HTR-8/SVneo (cell line): Measurements from ENCODE around the gene DLG1.
A peak's percentile ranks its signal among the peaks of the same experiment; 100 is the strongest.

Source experiments
- DNase-seq: peaks from one replicate; pipeline ENCODE4 v3.0.0; 2011; ENCODE audit warnings: low spot score, mixed read lengths; ENCODE audit not compliant: insufficient read length
- FAIRE-seq: peaks from 2 replicates; lab custom pipeline; 2011; peaks lifted over from hg19 to GRCh38; lab: Jason Lieb, UNC

Gene DLG1

DNA sequence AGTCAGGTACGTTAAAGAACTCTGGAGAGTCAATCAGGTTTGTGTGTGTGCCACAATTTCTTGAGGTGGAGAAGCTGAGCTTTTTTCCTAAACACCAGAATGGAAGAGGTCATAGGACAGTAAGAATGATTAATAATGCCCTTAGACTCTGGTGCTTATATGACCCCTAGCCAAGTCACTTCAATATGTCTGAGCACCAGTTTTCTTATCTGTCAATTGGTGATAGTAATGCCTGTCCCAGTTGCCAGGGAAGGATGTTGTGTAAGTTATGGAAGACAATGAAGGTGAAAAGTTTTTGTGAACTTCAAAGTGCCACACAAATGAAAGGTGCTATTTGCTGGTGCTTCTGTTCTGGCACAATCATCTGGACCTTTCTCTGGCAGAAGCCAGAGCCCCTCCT, 22.2 kb upstream of the DLG1 start:
- no peak for FAIRE-seq
- no peak for DNase-seq

DNA sequence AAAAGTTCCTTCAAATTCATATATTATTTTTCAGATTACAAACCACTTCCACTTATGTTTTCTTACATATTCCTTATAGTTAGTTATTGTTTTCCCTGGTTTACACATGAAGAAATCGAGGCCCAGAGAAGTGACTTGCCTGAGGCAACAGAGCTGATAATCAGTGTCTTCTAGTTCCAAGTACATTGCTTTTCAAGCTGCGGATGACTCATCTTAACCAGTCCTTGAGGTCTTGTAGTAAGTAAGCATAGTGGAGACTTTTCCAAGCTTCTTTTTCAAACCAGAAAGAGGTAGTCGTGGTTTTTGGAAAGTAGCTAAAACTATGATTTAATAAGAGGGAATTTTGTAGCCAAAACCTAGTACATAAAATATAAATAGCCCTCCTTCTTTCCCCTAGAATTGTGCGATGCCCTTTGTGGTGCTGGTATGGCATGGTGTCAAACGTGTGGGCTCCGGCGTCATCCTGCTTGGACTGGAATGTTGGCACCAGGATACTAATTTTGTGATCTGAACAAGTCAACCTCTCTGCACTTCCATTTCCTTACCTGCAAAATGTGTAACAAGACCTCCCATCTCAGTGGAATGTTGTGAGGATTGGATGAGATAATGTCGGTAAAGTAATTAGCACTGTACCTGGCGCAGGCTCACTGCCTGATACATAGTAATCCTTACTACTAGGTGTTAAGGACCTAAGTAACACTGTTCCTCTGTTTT, 19.0 kb upstream of the DLG1 start:
- DNase-seq: no peak
- FAIRE-seq: peak; percentile 16

DNA sequence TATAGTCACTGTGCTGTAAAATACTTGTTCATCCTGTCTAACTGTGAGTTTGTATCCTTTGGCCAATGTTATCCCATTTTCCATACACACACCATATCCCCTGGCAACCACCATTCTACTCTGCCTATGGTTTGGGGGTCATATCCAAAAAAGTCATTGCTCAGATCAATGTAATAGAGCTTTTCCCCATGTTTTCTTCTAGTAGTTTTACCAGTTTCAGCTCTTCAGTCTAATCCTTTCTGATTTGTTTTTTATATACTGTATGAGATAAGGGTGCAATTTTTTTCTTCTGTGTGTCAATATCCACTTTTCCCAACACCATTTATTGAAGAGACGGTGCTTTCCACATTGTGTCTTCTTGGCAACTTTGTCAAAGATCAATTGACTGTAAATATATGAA, 14.0 kb upstream of the DLG1 start:
- DNase-seq: no peak
- peak; percentile 36 for FAIRE-seq

DNA sequence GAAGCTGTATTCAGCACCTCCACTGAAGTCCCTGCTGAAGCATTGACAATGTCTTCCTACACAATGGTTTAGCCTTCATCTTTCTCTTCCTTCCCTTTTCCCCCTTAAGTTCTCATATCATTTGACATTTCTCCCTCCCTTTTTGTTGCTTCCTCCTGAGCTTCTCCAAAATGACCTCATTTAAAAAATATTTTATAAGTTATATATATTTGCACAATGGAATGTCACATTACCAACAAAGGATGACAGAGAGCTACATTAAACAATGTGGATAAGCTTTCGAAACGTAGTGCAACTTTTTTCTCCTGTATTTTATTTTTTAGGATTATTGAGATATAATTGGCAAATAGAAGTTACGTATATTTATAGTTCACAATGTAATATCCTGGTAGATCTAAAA, 13.2 kb upstream of the DLG1 start:
- FAIRE-seq (no peak), DNase-seq (no peak)

DNA sequence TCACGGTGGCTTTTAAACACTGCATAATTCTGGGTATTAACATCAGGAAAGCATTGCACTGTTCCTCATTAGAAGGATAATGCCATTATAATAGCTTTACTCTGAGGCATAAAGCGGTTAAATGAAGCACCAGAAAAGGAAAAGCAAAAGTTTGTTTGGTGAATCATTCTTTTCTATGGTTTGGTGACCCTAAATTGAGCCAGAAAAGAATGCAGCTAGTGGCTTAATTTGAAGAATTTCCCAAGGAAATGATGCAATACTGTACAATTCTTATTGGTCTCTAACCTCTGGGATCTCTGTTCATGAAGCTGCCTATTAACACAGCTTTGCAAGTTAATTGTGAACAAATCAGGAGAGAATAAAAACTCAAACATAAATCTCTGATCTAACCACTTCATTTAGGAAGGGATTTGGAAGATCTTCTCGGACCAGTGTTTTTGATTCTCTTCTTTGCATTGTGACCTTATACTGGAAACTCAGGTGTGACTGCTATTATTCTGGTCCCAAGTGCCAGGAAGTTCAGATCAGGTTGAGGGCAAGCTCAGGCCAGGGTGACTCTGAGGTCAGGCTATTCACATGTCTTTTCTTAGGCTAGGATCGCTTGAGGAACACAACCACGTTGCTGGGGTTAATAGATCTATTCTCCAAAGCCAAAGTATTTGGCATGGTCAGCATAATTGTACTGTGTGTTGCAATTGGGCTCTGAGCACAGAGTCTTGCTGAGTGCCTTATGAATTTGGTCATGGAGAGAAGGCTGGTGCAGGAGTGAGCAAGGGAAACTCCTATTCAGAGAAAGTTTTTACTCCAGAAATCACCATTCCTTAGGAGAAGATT, 11.3 kb upstream of the DLG1 start:
- FAIRE-seq: peak; percentile 31
- DNase-seq: peak; percentile 68

DNA sequence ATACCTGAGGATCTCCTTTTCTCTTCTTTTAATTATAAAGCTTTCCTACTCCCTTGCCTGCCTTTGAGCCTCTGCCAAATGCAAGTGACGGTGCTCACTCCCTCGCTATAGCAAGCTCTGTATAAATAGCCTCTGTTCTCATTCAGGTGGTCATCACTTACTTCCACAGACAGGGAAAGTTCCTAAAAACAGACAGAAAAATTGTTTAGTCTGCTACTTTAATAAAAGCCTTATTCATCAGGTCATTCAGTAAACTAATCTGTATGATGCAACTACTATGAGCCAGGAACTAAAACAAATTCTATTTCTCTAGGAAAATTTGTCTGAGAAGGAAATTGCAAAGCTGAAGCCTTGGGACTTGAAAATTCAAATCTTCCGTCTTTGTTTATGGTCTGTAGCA, 10.2 kb upstream of the DLG1 start:
- no peak for FAIRE-seq

DNA sequence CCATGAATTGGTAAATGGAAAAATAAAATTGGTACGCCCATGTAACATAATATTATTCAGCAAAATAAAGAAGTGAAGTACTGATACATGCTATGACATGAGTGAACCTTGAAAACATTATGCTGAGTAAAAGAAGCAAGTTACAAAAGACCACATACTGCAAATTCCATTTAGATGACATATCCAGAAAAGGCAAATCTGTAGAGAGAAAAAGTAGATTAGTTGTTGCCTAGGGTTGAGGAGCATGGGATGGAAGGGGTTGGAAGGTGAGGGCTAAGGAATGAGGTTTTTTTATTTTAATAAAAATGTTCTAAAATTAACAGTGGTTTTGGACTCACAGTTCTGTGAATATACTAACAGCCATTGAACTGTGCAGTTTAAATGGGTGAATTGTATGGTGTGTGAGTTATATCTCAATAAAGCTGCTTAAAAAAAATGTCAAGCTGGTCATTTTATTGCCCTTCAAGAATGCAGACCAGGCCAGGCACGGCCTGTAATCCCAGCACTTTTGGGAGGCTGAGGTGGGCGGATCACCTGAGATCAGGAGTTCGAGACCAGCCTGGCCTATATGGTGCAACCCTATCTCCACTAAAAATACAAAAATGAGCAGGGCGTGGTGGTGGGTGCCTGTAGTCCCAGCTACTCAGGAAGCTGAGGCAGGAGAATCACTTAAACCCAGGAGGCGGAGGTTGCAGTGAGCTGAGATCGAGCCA, 8.1 kb upstream of the DLG1 start:
- DNase-seq: peak; percentile 44
- no peak for FAIRE-seq

More for the DNA sequence above, 10.2 kb upstream of the DLG1 start:
- DNase-seq: no peak

DNA sequence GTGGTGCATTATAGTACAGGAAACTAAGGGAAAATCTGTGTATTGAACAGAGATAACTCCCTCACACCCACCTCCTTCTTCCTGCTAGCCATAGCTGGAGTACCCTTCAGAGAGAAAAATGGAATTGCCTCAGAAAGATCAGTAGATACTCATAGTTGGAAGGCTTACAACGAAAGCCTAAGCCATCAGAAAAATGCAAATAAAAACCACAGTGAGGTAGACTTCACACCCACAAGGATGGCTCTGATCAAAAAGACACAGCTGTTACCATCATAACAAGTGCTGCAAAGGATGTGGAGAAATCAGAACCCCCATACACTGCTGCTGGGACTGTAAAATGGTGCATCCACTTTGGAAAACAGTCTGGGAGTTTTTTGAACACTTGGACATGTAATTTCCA, 7.4 kb upstream of the DLG1 start:
- FAIRE-seq: no peak
- DNase-seq: no peak

DNA sequence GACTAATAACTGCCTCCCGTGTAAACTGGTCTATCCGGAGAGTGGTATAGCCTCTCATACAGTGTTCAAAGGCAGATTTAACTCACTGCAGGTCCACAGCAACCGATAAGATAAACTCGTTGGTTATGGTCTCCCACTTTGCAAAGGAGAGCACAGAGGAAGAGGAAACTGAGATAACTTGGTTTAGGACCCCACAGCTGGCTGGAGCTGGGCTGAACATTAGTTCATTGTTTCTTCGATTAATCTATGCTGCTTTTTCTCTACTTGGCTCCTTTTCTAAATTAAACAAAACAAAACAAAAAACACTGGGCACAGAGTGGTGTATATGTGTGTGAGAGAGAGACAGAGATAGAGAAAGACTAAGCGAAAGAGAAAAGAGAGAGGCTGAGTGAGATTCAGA, 5.0 kb upstream of the DLG1 start:
- DNase-seq (no peak), FAIRE-seq (no peak)

DNA sequence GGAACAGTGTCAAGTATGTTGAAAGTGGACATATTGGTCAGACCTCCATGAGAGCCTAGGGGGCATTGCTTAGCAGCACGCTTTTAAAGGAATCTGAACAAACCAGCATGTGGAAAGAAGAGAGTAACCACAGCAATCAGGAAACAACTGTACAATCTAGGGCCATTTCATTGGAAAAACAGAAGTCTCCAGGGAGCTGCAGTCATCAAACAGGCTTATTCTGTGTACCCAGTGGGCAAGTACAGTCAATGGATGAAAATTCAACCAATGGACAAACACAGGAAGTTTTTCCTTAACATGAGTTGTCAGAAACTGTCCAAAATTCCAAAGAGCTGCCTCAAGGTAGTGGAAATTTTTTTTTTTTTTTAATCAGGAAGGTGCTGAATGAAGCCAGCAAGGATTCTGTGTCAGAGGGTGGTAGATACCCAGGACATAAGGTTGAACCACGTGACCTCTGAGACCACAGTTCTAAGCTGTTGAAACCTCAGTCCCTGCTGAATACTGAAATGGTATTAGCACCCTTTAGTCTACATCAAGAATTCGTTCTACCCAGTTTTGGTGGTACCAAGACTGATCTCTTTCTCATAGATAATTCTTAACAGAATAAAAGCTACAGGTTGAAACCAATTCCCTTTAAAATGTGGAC, 4.4 kb upstream of the DLG1 start:
- no peak for FAIRE-seq
- DNase-seq: no peak

DNA sequence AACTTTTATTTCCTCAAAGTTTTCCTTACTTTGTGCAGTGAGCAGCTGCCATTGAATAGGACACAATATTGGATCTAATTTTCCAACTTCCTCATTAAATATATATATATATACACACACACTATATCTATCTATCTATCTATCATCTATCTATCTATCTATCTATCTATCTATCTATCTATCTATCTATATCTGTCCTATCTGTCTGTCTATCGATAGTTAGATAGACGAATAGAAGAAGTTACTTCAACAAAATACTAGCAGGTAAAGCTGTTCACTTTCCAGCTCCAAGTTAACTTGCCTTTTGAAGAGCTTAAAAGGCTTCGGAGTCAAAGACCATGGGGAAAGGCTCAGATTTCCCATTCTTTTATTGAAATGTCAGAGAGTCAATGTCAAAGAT, 3.6 kb upstream of the DLG1 start:
- no peak for DNase-seq
- FAIRE-seq: no peak

DNA sequence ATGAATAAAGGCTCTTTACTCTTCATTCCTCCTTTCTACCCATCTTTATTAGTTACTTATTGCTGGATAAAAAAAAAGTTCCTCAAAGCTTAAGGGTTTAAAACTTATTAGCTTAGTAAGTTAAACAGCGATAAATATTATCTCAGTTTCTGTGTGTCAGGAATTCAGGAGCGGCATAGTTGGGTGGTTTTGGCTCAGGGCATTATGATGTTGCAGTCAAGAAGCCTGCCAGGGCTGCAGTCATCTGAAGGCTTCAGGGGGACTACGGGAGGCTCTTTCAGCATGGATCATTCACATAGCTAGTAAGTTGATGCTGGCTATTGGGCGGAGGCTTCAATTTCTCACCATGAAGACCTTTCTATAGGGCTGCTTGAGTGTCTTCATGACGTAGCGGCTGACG, 1.9 kb upstream of the DLG1 start:
- DNase-seq (no peak), FAIRE-seq (no peak)

DNA sequence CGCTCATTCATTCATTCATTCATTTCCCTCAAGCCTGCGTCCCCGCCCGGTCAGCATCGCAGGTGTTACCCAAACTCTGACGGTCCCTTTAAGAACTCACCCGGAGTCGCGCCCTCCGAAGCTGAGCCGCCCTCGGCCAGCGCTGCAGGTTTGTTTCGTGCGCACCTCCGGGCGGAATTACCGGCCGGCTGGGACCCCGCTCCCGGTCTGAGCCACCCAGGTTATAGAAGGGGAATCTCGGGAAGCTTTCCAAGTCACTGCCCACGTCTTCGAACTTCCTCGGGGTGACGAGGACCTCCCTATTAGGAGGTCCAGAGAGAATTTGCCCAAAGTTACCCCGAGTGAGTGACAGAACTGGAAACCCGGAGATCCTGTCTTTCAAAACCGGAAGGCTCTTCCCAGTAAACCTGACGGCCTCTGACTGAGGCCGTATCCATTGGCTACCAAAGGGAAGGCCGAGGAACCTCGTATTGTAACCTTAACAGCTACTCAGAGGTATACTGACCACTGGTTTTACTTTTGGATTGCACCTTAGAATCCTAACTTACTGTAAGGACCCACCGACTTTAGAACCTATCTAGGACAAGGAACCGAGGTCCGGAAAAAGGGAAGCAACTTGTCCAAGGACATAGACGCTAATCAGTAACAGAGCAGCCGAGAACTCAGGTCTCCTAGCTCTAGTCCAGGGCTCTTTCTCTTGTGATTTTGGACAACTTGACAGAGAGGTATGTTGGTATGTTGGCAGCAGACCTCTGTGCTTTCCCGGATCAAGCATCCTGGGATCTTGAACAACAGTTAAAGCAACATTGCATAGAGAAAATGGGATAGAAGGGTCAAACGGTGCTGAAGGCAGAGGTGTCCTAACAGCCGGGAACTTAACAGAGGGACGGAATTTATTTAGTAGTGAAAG, 788 bp upstream of the DLG1 start:
- DNase-seq (peak; percentile 48), FAIRE-seq (no peak)

DNA sequence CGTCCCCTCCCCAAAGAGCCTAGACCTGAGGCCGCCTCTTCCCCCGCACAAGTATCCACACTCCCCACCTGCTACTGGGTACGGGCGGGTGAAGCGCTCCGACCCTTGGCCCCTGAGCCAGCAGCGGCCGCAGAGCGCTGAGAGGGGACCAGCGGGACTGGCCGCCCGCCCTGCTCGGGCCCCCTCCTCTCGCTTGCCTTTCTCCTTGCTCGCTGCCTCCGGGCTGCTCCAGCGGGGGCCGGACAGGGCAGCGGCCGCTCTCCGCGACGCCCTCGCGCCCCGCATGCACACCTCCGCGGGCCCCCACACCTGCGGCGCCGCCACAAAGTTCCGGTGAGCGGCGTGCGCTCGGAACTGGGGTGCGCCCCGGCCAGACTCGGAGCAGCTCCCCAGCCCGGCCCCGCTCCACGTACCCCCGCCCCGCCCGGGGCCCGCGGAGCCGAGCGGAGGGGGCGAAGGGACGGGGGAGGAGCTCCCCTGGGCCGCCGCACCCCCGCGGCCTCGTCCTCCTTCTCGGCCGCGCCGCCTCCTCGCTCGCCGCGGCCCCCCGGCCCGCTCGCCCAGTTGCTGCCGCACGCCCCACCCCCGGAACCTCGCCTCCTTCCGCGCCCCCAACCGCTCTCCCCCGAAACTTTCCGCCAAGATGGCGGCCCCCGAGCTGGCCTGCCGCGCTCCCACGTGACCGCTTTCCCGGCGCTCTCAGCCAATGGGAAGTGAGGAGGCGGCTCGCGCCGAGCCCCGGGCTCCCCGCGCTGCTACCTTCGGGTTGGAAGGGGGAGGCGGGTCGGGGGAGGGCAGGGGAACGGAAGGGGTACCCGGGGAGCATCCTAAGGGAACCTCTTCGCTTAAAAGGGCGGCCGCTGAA, 704 bp downstream of the DLG1 start:
- DNase-seq (peak; percentile 88), FAIRE-seq (peak; percentile 28)

DNA sequence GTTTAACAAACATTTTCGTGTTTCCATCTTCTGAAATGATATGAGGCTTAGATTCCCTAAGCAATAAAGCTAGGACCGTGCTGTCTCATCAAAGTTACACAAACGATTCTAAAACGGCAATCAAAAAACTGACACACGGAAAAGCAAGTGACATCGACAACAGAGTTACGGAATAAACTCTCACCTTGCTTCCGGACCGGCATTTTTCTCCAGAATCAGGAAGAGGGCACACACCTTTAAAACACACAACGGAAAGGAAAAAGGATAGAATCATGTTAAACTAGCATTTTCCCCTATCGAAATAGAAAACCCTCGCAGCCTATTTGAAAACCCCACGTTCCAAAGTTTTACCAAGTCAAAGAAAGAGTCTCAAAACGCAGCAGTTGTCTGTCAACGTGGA, 1.4 kb downstream of the DLG1 start:
- DNase-seq: no peak

DNA sequence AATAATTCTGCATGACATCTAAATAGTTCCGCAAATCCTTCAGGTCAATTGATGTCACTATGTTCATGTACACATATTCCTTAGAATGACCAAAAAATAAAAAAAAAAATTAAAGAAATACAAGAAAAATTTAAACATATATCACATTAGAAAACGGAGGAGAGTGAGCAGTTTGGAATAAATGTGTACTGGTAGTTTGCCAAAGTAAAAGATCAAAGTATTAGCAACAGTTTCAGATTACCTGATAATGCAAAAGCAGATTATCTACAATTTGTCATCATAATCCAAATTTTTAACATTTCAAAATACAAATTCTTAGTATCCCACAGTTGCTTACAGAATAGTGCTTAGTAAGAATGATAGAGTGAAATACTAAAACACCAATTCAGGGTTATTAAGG, 1.9 kb downstream of the DLG1 start:
- DNase-seq: no peak
- no peak for FAIRE-seq

More for the DNA sequence above, 1.4 kb downstream of the DLG1 start:
- no peak for FAIRE-seq

DNA sequence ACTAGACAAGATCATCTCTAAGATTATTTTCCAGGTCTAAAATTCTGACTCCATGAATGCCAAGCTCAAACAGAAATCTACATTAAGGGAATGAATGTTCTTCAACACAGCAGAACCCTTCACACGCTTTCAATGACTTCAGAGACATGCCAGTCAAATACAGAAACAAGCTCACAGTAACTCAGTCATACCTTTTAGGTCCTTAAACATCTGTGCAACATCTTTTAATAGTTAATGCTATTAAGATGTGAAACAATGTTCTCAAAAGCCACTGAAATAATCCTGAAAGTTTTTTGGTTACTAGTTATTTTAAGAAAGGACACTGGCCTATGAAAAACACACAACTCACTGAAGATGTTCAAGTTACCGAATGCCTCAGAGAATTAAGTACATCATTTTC, 2.5 kb downstream of the DLG1 start:
- FAIRE-seq (no peak), DNase-seq (no peak)

DNA sequence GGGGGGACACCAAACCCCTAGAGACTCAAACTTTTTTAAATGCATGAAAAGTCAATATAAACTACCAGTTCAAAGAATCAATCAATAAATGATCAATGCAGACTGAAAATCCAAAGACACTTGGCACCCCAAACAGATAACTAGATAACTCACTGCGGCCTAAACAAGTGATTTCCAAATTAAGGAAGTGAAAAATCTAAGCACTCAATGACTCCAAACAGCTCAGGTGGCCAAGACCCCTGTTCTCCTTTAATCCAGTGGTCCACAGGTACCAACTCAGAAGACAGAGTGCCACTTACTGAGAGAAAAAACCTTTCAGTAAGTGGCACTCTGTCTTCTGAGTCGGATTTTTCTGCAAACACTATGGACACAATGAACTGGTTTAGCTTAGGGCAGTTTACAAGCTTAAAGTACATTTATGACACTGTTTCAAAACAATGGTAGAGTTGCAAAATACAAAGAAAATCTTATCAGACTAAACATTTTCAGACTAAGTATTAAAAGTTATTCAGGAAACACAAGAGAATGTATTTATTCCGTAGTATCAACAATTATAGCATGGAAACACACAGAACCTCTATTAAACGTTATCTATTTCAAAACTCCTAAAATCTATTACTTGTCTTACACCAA, 4.7 kb downstream of the DLG1 start:
- no peak for DNase-seq
- FAIRE-seq: no peak
